GM12872 (cell line): ENCODE data around the gene RNF187.

ENCODE experiments used
- TF ChIP-seq, protein P1 (sequence below): IDR thresholded peaks from 3 replicates; pipeline ENCODE4 v1.5.1; 2011; ENCODE audit warnings: low read depth, mild to moderate bottlenecking, low read length, moderate library complexity; ENCODE audit not compliant: insufficient read depth

The RNF187 gene

DNA sequence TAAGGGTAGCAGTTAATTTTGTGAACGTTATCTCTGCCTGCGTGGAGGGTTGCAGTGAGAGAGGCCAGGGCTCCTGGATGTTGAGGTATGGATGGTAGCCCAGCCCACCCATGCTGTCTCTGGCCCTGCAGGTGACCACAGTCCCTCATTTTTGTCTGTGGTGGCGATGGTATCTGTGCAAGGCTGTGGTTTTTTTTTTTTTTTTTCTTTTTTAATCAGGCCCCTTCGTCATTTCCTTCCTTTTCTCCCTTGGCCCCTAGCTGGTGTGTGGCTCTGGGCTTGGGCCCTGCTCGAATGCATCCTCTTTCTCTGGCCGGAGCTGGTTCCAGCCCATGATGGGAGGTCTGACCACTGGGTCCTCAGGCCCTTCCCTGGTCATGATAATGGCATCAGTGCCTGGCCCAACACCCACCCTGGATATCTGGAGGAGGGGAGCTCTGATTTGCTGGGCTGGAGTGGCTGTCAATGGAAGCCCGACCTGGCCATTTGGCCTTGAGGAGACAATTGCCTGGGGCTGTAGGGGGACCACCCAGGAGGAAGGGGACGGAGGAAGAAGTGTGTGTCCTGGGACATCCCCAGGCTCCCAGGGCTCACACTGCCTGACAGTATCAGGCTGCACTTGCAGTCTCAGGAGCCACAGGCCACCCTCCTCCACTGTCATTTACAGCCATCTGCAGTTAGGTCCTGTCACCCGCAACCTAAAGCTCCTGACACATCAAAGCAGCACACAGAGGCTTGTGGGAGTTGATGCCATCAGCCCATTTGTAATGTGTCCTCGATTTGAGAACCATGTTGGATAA is 8.1 kb upstream of the RNF187 start:
- TF ChIP-seq, protein P1, sequence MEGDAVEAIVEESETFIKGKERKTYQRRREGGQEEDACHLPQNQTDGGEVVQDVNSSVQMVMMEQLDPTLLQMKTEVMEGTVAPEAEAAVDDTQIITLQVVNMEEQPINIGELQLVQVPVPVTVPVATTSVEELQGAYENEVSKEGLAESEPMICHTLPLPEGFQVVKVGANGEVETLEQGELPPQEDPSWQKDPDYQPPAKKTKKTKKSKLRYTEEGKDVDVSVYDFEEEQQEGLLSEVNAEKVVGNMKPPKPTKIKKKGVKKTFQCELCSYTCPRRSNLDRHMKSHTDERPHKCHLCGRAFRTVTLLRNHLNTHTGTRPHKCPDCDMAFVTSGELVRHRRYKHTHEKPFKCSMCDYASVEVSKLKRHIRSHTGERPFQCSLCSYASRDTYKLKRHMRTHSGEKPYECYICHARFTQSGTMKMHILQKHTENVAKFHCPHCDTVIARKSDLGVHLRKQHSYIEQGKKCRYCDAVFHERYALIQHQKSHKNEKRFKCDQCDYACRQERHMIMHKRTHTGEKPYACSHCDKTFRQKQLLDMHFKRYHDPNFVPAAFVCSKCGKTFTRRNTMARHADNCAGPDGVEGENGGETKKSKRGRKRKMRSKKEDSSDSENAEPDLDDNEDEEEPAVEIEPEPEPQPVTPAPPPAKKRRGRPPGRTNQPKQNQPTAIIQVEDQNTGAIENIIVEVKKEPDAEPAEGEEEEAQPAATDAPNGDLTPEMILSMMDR: no peak

DNA sequence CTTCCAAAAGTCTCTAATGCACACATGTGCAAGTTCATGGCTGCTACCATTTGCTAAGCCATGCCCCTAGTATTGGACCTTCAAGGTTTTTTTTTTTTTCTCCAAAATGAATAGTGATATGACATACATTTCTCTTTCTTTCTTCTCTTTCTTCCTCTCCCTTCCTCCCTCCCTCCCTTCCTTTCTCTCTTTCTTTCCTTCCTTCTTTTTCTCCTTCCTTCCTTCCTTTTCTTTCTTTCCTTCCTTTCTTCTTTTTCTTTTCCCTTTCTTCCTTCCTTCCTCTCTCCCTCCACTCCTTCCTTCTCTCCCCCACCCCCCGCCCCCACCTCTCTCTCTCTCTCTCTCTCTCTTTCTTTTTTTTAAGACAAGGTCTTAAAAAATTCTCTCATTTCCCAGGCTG is 3.4 kb upstream of the RNF187 start:
- TF ChIP-seq, protein P1: no peak

DNA sequence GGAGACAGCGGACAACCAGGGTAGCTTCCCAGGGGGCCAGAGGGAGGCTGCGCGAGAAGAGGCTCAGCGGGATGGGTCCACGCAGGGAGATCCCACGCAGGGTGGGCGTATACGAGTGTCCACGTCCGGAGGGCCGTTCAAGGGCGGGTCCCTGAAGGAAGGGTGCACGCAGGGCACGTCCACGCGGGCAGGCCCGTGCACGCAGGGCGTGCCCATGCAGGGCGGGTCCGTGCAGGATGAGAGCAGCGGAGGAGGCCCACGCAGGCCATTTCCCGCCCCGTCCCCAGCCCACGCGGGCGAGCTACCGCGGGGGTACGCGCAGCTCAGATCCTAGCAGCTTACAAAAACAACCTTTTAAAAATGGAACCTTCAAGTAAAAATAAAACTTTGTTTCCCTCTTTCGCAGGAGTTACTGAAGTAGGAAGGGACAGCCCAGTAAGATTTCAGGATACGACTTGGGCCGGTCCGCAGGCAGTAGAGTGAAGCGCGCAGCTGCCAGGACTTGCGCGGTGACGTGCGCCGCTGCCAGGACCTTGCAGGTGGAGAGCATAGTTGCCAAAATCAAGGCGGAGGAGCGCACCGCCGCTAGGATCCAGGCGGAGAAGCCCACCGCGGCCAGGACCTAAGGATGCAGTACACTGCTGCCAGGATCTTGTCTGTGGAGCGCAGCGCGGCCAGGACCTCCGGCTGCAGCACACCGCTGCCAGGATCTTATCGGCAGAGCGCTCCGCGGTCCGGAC is 416 bp upstream of the RNF187 start:
- TF ChIP-seq, protein P1: no peak

DNA sequence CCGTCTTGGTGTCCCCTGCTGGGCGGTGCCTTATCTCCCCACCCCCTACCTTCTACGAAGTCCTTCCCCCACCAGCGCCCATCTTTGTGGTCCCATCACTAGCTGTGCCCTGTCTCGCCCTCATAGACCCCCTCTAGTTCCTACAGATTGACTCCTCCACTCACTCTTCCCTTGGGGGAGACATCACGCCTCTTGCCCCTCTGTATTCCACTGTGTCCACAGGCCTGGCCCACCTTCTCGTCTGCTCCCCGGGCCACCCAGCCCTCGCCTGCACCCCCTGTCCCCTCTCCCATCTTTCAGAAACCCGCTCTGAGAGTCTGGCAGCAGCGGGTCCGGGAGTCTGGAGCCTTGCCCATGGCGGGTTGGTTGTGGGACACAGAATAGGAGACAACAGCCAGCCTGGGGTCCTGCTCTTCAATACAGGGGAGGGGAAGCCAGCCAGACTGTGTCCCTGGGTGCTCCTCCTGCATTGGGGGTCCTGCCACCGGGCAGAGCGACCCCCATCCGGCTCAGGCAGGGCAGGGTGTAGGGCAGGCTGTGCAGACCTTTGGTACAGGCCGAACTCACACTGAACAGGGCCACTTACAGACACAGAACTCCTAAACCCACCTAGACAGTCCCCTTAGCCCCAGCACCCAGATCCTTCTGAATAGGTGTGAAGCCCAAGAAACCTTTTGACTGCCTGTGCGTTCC is 1.1 kb downstream of the RNF187 start:
- TF ChIP-seq, protein P1: no peak

DNA sequence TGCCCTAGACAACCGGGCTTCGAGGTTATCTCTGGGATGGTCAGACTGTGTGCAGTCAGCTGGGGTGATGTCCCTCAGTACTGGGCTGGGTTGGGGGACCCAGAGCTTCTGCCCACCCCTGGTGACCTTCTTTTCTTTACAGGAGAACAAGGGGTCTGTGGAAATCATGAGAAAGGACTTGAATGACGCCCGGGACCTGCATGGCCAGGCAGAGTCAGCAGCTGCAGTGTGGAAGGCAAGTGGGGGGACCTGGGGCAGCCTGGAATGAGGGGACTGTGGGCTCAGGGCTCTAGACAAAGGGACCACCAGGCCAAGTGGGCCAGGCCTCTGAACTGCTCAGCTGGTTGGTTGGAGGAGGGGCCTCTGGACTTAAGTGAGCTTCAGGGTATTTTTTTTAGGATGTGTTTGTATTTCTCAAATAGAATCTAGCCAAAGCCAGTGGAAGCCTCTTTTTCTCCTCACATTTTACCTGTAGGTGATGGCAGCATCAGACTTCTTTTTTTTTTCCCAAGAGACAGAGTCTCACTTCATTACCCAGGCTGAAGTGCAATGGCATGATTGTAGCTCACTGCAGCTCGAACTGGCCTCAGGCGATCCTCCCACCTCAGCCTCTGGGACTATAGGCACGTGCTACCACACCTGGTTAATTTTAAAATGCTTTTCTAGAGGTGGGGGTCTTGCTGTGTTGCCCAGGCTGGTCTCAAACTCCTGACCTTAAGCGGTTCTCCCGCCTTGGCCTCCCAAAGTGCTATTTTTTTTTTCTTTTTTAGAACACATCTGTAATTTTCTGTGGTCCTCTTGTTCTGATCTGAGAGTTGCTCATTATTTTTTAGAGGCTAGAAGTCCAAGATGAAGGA is 1.9 kb downstream of the RNF187 start:
- TF ChIP-seq, protein P1: no peak

DNA sequence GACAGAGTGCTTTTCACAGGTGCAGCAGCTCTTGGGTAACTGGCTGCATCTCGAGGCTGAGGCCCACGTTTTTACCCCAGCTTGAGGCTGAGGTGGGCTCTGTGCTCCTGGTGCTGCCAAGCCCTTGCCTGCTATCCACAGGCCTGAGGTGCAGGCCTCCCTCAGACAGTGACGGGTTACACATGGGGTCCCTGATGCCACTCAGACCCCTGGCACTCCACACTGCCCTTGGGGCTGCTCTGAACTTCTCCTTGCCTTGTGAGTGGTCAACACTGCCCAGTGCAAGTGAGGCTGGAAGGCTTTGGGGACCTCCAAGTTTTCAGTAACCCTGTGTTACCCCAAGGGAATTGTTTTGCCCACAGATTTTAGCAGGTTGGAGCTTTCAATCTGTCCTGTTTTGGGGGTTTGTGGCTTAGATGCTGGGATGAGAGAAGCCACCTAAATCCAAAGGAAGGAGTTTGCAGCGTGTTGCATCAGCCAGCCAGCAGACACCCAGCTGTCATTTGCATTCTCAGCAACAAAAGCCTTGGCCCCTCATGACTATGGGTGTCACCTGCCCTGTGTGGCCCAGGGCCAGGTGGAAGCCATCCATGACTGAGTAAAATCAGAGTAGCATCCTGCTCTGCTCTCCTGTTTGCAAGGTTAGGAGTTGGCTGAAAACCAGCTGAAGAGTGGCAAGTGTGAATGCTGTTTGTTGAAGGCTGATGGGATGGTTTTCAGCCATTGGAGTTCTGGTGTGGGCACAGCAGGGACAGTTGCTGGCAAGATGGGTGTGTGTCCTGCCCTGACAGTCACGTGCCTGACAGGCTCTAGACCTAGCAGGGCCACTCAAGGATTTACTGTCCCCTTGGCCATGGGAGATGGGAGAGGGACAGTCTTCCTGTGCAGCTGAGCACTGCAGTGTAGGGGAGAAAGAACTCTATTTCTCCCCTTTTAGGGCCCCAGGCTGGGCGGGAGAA is 3.2 kb downstream of the RNF187 start:
- TF ChIP-seq, protein P1: no peak
